IMR-90 (cell line): ENCODE measurements around the gene GPN1. TPM values are rescaled to one million over a fixed set of nuclear protein-coding genes. Genes with fewer than 3 reads are reported as not detected.

Source experiments
- ATAC-seq: fragments of 200-7000 bp; cut with Tn5 transposase; 2 replicates; pipeline ENCODE4 v1.9.1; 2020; ENCODE audit warnings: low read depth, mild to moderate bottlenecking, moderate library complexity
- BruUV-seq: library from RNA; stranded (reverse); fragments of 400-500 nt; replicated peaks from 2 replicates; lab custom pipeline; 2021; lab: Mats Ljungman, UMichigan
- CTCF ChIA-PET: fragments of 300-600 bp; formaldehyde crosslinking; extraction: SDS; loops from one replicate; lab custom pipeline; 2021; ENCODE audit warnings: antibody characterized with exemption; lab: Yijun Ruan, JAX
- POLR2A ChIA-PET: fragments of 300-600 bp; sonication (Branson Sonifier 250); formaldehyde crosslinking; loops from one replicate; lab custom pipeline; 2022; ENCODE audit warnings: antibody characterized with exemption; ENCODE audit not compliant: unreplicated experiment; lab: Charles Lee
- DNase-seq: peaks from one replicate; pipeline ENCODE4 v3.0.0; 2013
- H2AFZ ChIP-seq: replicated peaks from 2 replicates; pipeline ENCODE3; 2013; ENCODE audit warnings: low read length, mild to moderate bottlenecking; ENCODE audit not compliant: poor library complexity
- H2AK5ac ChIP-seq: 2 replicates; pipeline ENCODE4 v1.6.1; 2013; ENCODE audit warnings: low read depth, low read length, inconsistent platforms
- H2AK9ac ChIP-seq: replicated peaks from 2 replicates; pipeline ENCODE3; 2013; ENCODE audit warnings: mild to moderate bottlenecking, low read depth, low read length, moderate library complexity; ENCODE audit not compliant: poor library complexity
- H2BK120ac ChIP-seq: 2 replicates; pipeline ENCODE4 v1.6.1; 2013; ENCODE audit warnings: low read depth, low read length, inconsistent platforms
- H2BK15ac ChIP-seq: 3 replicates; pipeline ENCODE4 v1.6.1; 2013; ENCODE audit warnings: low read depth, low read length, inconsistent platforms
- H2BK20ac ChIP-seq: 2 replicates; pipeline ENCODE4 v1.6.1; 2013; ENCODE audit warnings: low read depth, mild to moderate bottlenecking, inconsistent platforms, low read length, moderate library complexity
- H2BK5ac ChIP-seq: 2 replicates; pipeline ENCODE4 v1.6.1; 2013; ENCODE audit warnings: mild to moderate bottlenecking, low read depth, low read length, inconsistent platforms; ENCODE audit not compliant: poor library complexity, severe bottlenecking
- H3K14ac ChIP-seq: replicated peaks from 2 replicates; pipeline ENCODE4 v1.6.1; 2013; ENCODE audit warnings: low read depth, low read length, inconsistent platforms
- H3K18ac ChIP-seq: 2 replicates; pipeline ENCODE4 v1.6.1; 2013; ENCODE audit warnings: low read depth, low read length, control low read depth
- H3K23ac ChIP-seq: 2 replicates; pipeline ENCODE4 v1.6.1; 2013; ENCODE audit warnings: low read depth, low read length, inconsistent platforms
- H3K27ac ChIP-seq: 2 replicates; pipeline ENCODE4 v1.5.1; 2013; ENCODE audit warnings: mild to moderate bottlenecking, control low read depth, low read length; ENCODE audit not compliant: insufficient read depth
- H3K27me3 ChIP-seq: 2 replicates; pipeline ENCODE4 v1.6.1; 2013; ENCODE audit warnings: low read length; ENCODE audit not compliant: control insufficient read depth, insufficient read depth
- H3K36me3 ChIP-seq: 2 replicates; pipeline ENCODE4 v1.6.1; 2013; ENCODE audit warnings: low read length, mixed read lengths; ENCODE audit not compliant: control insufficient read depth, insufficient read depth
- H3K4ac ChIP-seq: 2 replicates; pipeline ENCODE4 v1.6.1; 2013; ENCODE audit warnings: low read depth, low read length, inconsistent platforms
- H3K4me1 ChIP-seq: 2 replicates; pipeline ENCODE4 v1.6.1; 2013; ENCODE audit warnings: low read length, mixed read lengths; ENCODE audit not compliant: control insufficient read depth, insufficient read depth
- H3K4me2 ChIP-seq: 2 replicates; pipeline ENCODE4 v1.6.1; 2013; ENCODE audit warnings: low read depth, mild to moderate bottlenecking, control low read depth, low read length, moderate library complexity
- H3K4me3 ChIP-seq: 2 replicates; pipeline ENCODE4 v1.5.1; 2013; ENCODE audit warnings: low read depth, mild to moderate bottlenecking, control low read depth, low read length, moderate library complexity; ENCODE audit not compliant: insufficient read depth
- H3K56ac ChIP-seq: 2 replicates; pipeline ENCODE4 v1.6.1; 2013; ENCODE audit warnings: low read length, inconsistent platforms; ENCODE audit not compliant: insufficient read depth; ENCODE audit errors: extremely low read depth
- H3K79me1 ChIP-seq, 2 experiments: 2 replicates each; pipeline ENCODE4 v1.6.1; 2013; ENCODE audit warnings: low read length in 2 of 2, inconsistent platforms in 1 of 2, low read depth in 1 of 2
- H3K9ac ChIP-seq: 2 replicates; pipeline ENCODE4 v1.6.1; 2013; ENCODE audit warnings: low read depth, low read length, control low read depth
- H3K9me1 ChIP-seq: 2 replicates; pipeline ENCODE4 v1.6.1; 2013; ENCODE audit warnings: low read length, inconsistent platforms; ENCODE audit not compliant: insufficient read depth
- H3K9me3 ChIP-seq: 2 replicates; pipeline ENCODE4 v1.6.1; 2013; ENCODE audit warnings: low read length; ENCODE audit not compliant: control insufficient read depth, insufficient read depth
- H4K20me1 ChIP-seq: 2 replicates; pipeline ENCODE4 v1.6.1; 2013; ENCODE audit warnings: low read length, inconsistent platforms; ENCODE audit not compliant: insufficient read depth
- H4K5ac ChIP-seq: 2 replicates; pipeline ENCODE4 v1.6.1; 2013; ENCODE audit warnings: mild to moderate bottlenecking, low read depth, low read length, control low read depth
- H4K8ac ChIP-seq, 2 experiments: 2 replicates each; pipeline ENCODE4 v1.6.1; 2013; ENCODE audit warnings: low read depth in 2 of 2, low read length in 2 of 2, control low read depth in 1 of 2, inconsistent platforms in 1 of 2
- H4K91ac ChIP-seq: 2 replicates; pipeline ENCODE4 v1.6.1; 2013; ENCODE audit warnings: low read depth, low read length, inconsistent platforms; ENCODE audit not compliant: insufficient read depth
- RCOR1 ChIP-seq: IDR thresholded peaks from 2 replicates; pipeline ENCODE4 v1.6.1; 2012; ENCODE audit warnings: mild to moderate bottlenecking, low read length, improper control_type of control experiment; ENCODE audit not compliant: insufficient replicate concordance
- dilution Hi-C: fragments of 300-500 bp; cut with HindIII; formaldehyde crosslinking; loops from one replicate; pipeline ENCODE4 v1.14.3; 2018; ENCODE audit warnings: low sequenced_read_pairs; ENCODE audit not compliant: unreplicated experiment
- in situ Hi-C: fragments of 300-500 bp; cut with MboI; formaldehyde crosslinking; loops from 3 replicates; pipeline ENCODE4 v1.14.3; 2019; ENCODE audit warnings: low sequenced_read_pairs, inconsistent platforms, mixed read lengths
- intact Hi-C: fragments of 100-400 bp; cut with micrococcal nuclease; formaldehyde crosslinking; loops from 2 replicates; pipeline ENCODE4 v1.10.0; 2022
- polyA plus RNA-seq, 3 experiments: library from polyadenylated mRNA; depleted of rRNA; stranded (reverse); fragments of >200 nt; gene quantifications; 2 replicates each; pipeline ENCODE4 v1.2.3, GENCODE V29; 2012; ENCODE audit warnings: low replicate concordance in 1 of 3
- total RNA-seq: library from RNA; depleted of rRNA; stranded (reverse); fragments of >200 nt; gene quantifications from 2 replicates; pipeline ENCODE4 v1.2.3, GENCODE V29; 2012

Gene GPN1
- total and polyA plus RNA-seq, 2 of the 4 experiments (the other 2 are of a cell fraction) = 37.8 to 63.8 TPM

- no peak overlapping the region for H3K4me3 ChIP-seq
- H3K27ac ChIP-seq = no peak overlapping the region
- no peak overlapping the region for H3K56ac ChIP-seq
- no peaks in the 10 kb centered on the region; the same call in 1 of the 2 replicates for H3K4me1 ChIP-seq
- intact Hi-C loops = no loop called here
- no peak overlapping the region for H3K23ac ChIP-seq
- ChIA-PET CTCF (no interaction called here), POLR2A (no interaction called here)
- peaks cover 5% of the 10 kb centered on the region for H3K9me1 ChIP-seq
- no peak for TF ChIP-seq RCOR1
- no peak for ATAC-seq
- dilution Hi-C loops = no loop called here
- no peak overlapping the region for H2AK5ac ChIP-seq
- peaks cover 47% of the 10 kb centered on the region for H3K36me3 ChIP-seq
- H2AK9ac ChIP-seq = no peak overlapping the region
- no peaks in the 10 kb centered on the region for H3K9me3 ChIP-seq
- no peak overlapping the region for H2BK20ac ChIP-seq
- H2BK15ac ChIP-seq = no peak overlapping the region
- in situ Hi-C loops = no loop called here
- DNase-seq = no peak
- H3K9ac ChIP-seq = no peak overlapping the region
- H3K27me3 ChIP-seq = no peaks in the 10 kb centered on the region
- no peak overlapping the region for H4K5ac ChIP-seq
- no peak overlapping the region for H3K18ac ChIP-seq
- no peak overlapping the region for H3K4ac ChIP-seq
- peaks cover 3 to 7% of the 10 kb centered on the region in 2 experiments; a peak in 2 of 4 replicates for H3K79me1 ChIP-seq
- no peak overlapping the region for H2BK5ac ChIP-seq
- H4K20me1 ChIP-seq = peaks cover 4% of the 10 kb centered on the region; the same call in 1 of the 2 replicates
- H4K8ac ChIP-seq = no peak overlapping the region
- no peak overlapping the region for H3K4me2 ChIP-seq
- H3K14ac ChIP-seq = no peak overlapping the region
- H4K91ac ChIP-seq = no peak overlapping the region
- no peak overlapping the region for H2AFZ ChIP-seq
- BruUV-seq = no TSS peak
- H2BK120ac ChIP-seq = no peak overlapping the region
Measured at GRCh38 chr2:27652341-27652740, 23.5 kb downstream of the GPN1 start.
